NCI-H1417 (cell line): ENCODE measurements around the gene TRAFD1.
"Not testable (repeated sequence)": the region's sequence is repeated elsewhere in the genome, so short reads cannot be mapped to it uniquely, and the experiment has no call there.

Experiments
- DNase-seq, 3 experiments: peaks; one replicate each; lab custom pipeline; 2025; lab: John Stamatoyannopoulos, UW

TRAFD1 gene

GRCh38 chr12:112125250-112125999 lies at the start of gene TRAFD1:
TSS of gene TRAFD1 (plus strand) at chr12:112125560. CDS start at chr12:112130523, 4,963 bp downstream.
- peak; percentile 99 for DNase-seq

GRCh38 chr12:112087055-112087850 lies 38.1 kb upstream of the TRAFD1 start:
- no peak for DNase-seq

- no peak for DNase-seq
Measured at GRCh38 chr12:112087851-112088250, 37.5 kb upstream of the TRAFD1 start.

- no peak for DNase-seq
Measured at GRCh38 chr12:112091563-112091962, 33.8 kb upstream of the TRAFD1 start.

- no peak for DNase-seq
Measured at GRCh38 chr12:112096070-112096469, 29.3 kb upstream of the TRAFD1 start.

- DNase-seq, result no peak
Measured at GRCh38 chr12:112096667-112097066, 28.7 kb upstream of the TRAFD1 start.

GRCh38 chr12:112097641-112098040 lies 27.7 kb upstream of the TRAFD1 start:
- DNase-seq, result no peak

GRCh38 chr12:112100500-112100899 lies 24.9 kb upstream of the TRAFD1 start:
- DNase-seq, result not testable (repeated sequence)

- DNase-seq, result no peak
Measured at GRCh38 chr12:112102127-112102526, 23.2 kb upstream of the TRAFD1 start.

GRCh38 chr12:112102746-112103145 lies 22.6 kb upstream of the TRAFD1 start:
- not testable (repeated sequence) for DNase-seq

- no peak for DNase-seq
Measured at GRCh38 chr12:112103758-112104503, 21.4 kb upstream of the TRAFD1 start.

GRCh38 chr12:112105891-112106290 lies 19.5 kb upstream of the TRAFD1 start:
- DNase-seq, result no peak

GRCh38 chr12:112107306-112108201 lies 17.8 kb upstream of the TRAFD1 start:
- DNase-seq, result peak in 1 of 3 experiments; percentile 66

- DNase-seq, result peak; percentile 92 to 94 (median 92)
Measured at GRCh38 chr12:112108202-112109079, 16.9 kb upstream of the TRAFD1 start, which contains the start of gene NAA25. TSS of gene NAA25 (minus strand) at chr12:112108783. CDS start at chr12:112108773, 10 bp downstream.

- not testable (repeated sequence) for DNase-seq
Measured at GRCh38 chr12:112110787-112111662, 14.3 kb upstream of the TRAFD1 start.

- no peak for DNase-seq
Measured at GRCh38 chr12:112111931-112112330, 13.4 kb upstream of the TRAFD1 start.

- no peak for DNase-seq
Measured at GRCh38 chr12:112112409-112113133, 12.8 kb upstream of the TRAFD1 start.

- DNase-seq, result no peak
Measured at GRCh38 chr12:112115259-112116045, 9.9 kb upstream of the TRAFD1 start.
